ENCODE data around the gene PGAP3. TPM values are rescaled to one million over a fixed set of nuclear protein-coding genes. Genes with fewer than 3 reads are reported as not detected.

PGAP3 gene
- total RNA-seq, 3 donors from 2014 or later: 14.6 to 16.5 (median 16.3) TPM

DNA sequence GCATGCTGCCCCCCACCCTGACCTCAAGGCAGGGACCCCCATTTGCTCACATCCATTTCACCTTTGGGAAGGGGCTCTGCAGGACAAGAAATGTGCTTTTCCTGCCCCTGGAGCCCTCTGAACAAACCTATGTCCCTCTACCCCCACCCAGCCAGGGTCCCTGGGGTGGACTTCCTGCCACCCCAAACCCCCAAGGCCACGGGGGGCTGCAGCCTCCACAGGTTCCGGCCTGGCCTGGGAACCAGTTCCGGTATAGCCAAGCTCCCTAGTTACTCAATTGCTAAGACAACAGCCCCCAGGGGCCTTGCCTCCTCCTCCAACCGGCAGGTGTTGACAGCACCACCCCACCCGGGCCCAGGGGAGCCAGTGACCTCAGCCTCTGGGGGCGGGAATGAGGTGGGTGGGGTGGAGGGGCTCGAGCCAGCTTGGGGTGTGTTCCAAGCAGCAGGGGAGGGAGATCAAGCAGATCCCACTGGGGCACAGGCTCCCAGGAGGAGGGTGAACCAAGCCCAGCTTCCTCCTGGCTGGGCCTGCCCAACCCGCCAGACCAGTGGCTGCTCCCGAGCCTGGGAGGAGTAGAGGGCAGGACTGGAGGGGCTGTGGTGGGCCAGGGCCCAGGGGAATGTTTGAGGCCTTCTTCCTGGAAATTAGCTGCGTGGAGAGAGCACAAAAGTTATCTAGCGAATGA lies 13.0 kb downstream of the PGAP3 start:
- H3K36me3 Mint-ChIP-seq (ENCODE audit: insufficient read depth): no peaks in the 10 kb centered on the region

DNA sequence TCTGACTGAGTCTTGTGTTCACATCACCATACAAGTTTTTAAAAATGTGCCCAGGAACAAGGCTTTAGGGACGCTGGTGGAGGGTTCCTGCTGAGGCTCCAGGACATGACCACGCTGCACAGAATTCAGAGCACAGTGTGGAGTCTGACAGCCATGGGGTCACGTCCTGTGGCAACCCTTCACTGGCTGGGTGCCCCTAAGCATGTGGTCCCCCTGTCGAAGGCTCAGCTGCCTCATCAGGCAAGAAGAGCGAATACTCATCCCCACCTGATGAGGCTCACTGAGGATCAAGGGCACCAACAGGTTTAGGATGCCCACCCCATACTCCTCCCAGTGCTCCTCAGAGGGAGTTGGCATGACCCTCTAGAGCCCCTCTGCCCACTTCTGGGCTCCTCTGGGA lies 13.7 kb downstream of the PGAP3 start:
- Mint-ChIP-seq H3K36me3 (ENCODE audit: insufficient read depth) (no peaks in the 10 kb centered on the region), H3K4me3 (no peak overlapping the region), H3K9me3 (no peaks in the 10 kb centered on the region), H3K4me1 (ENCODE audit: low read depth) (peaks cover 44% of the 10 kb centered on the region), H3K27me3 (ENCODE audit: low read depth) (peaks cover 3% of the 10 kb centered on the region)
- DNase-seq (no peak), ATAC-seq (no peak)

More for the DNA sequence above, 13.0 kb downstream of the PGAP3 start:
- ATAC-seq (no peak), DNase-seq (no peak)
- Mint-ChIP-seq H3K4me3 (no peak overlapping the region), H3K27me3 (ENCODE audit: low read depth) (peaks cover 1% of the 10 kb centered on the region), H3K9me3 (no peaks in the 10 kb centered on the region), H3K4me1 (ENCODE audit: low read depth) (peaks cover 50% of the 10 kb centered on the region)

DNA sequence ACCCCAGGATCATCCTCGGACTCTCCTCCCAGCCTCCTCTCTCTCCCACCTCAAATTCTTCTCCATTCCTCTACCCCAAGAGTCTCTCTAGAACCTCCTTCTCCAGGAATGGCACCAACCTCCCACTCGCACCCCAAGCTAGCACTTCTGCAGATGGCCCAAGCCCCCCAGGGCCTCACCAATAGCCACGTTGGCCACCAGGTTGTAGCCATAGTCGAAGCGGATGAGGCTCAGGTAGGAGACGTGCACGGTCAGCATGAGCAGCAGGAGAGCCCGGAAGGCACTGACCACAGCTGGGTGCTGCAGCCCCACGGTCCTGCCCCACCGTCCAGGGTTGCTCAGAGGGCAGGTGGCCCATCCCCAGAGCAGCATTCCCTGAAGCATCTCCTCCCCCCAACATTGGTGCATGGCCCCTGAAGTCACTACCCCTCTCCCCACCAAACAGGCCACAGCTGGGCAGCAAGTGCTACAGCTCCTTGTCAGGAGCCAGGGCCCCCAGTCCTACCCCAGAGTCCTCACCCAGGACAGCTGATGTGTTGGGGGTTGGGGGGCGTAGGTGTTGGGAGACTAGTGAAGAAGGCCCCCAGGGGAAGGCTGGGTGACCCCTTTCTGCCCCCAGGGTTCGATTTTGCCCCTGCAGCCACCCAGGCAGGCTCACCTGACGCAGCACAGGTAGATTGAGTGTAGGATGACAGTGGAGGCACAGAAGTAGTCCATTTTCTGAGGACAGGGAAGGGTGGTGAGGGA lies 14.3 kb downstream of the PGAP3 start:
- H3K36me3 Mint-ChIP-seq (ENCODE audit: insufficient read depth): no peaks in the 10 kb centered on the region

DNA sequence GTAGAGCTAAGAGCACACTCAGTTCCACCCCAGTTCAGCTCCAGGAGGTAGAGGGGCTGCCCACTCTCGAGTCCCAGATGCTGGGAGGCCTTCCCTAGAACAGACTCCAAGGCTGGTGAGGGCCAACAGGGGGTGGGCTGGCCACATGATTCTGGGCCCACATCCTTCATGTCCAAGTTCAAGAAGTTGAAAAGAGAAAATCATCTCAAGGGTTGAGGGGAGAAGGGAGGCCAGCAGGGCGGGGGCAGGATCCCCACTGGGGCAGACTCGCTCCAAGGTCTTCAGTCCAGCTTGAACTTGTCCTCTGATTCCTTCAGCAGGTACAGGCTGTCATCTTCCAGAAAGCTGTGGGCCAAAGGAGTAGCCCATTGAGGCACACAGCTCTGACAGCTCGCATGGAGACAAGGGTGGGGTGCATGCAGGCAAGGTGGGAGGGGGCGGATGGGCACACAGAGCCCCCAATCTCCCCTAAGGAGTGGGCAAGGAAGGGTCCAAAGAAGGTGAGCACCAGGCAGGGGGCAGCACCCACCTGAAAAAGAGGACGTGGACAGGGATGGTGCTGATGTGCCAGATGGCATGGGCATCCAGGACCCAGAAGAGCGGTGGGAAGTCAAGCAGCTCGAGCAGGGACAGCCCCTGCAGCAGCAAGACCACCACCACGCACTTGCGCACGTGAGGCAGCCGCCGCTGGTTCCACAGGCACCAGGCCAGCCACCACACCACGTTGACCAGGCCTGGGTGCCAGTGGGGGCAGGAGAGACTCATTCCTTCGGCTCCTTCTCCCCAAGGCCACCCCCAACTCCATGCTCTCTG lies 15.1 kb downstream of the PGAP3 start:
- H3K4me1 Mint-ChIP-seq (ENCODE audit: low read depth): peaks cover 34% of the 10 kb centered on the region
- ATAC-seq (no peak), DNase-seq (no peak)
- no peak overlapping the region for H3K4me3 Mint-ChIP-seq
- H3K27me3 Mint-ChIP-seq (ENCODE audit: low read depth): peaks cover 8% of the 10 kb centered on the region
- H3K36me3 Mint-ChIP-seq (ENCODE audit: insufficient read depth): no peaks in the 10 kb centered on the region
- no peaks in the 10 kb centered on the region for H3K9me3 Mint-ChIP-seq

More for the DNA sequence above, 14.3 kb downstream of the PGAP3 start:
- DNase-seq: no peak
- Mint-ChIP-seq H3K4me3 (no peak overlapping the region), H3K27me3 (ENCODE audit: low read depth) (peaks cover 6% of the 10 kb centered on the region), H3K9me3 (no peaks in the 10 kb centered on the region), H3K4me1 (ENCODE audit: low read depth) (peaks cover 40% of the 10 kb centered on the region)
- no peak for ATAC-seq

DNA sequence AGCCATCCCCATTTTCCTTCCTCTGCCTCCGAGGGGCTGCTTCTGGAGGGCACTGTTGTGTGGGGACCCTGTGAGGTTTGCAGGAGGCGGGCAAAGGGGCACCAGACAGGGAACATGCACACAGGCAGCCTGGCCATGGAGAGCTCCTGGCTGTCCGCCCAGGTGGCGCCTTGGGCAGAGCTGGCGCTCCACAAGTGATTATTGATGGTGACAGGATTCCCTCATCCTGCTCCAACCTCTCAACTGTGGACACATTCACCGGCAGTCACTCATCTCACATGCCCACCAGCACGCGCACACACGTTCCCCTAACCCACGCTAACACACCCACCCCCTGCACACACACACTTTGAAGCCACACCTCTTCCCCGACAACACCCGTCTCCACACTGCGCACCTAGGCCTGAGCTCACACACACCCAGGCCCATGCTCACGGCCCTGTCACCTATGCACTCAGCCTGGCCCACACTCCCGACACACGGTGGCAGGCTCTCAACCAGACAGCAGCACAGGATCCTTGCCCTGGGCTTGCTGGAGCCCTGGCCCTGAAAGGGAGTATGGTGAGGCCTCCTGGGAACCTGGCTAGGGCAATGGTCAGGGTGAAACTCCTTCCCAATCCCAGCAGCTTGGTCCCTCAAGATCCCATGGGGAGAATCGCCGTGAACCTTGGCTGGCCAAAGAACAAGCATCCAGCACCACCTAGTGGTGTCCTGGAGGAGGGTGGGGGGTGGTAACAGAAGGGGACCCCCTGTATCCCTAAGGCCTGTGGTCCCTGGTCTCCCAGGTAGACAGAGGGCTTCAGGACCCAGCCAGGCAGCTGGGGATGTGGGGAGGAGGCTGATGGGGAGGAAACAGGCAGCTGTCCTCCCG lies 16.0 kb downstream of the PGAP3 start:
- Mint-ChIP-seq H3K27me3 (ENCODE audit: low read depth) (peaks cover 10% of the 10 kb centered on the region), H3K4me1 (ENCODE audit: low read depth) (peaks cover 26% of the 10 kb centered on the region), H3K4me3 (no peak overlapping the region), H3K36me3 (ENCODE audit: insufficient read depth) (no peaks in the 10 kb centered on the region), H3K9me3 (no peaks in the 10 kb centered on the region)
- ATAC-seq (no peak), DNase-seq (no peak)

DNA sequence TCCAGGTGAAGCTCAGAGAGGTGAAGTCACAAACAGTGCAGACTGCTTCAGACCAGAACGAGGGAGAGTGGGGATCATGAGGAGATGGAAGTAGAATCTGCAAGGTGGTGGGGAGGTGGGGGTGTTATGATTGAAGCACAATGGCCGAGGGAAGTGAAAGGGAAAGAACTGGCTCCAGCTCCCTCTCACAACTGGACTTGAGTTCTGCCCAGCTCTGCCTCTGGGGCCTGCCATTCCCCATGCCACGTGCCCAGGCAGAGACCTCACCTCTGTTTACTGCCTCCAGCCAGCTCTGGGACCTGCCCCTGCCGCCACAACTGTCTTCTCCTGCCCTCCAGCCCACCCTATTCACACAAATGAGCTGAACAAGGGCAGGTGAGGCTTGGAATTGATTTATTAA lies 17.1 kb downstream of the PGAP3 start:
- Mint-ChIP-seq H3K4me3 (no peak overlapping the region), H3K36me3 (ENCODE audit: insufficient read depth) (no peaks in the 10 kb centered on the region), H3K4me1 (ENCODE audit: low read depth) (peaks cover 15% of the 10 kb centered on the region), H3K27me3 (ENCODE audit: low read depth) (peaks cover 17% of the 10 kb centered on the region), H3K9me3 (no peaks in the 10 kb centered on the region)
- DNase-seq: no peak
- ATAC-seq: no peak

DNA sequence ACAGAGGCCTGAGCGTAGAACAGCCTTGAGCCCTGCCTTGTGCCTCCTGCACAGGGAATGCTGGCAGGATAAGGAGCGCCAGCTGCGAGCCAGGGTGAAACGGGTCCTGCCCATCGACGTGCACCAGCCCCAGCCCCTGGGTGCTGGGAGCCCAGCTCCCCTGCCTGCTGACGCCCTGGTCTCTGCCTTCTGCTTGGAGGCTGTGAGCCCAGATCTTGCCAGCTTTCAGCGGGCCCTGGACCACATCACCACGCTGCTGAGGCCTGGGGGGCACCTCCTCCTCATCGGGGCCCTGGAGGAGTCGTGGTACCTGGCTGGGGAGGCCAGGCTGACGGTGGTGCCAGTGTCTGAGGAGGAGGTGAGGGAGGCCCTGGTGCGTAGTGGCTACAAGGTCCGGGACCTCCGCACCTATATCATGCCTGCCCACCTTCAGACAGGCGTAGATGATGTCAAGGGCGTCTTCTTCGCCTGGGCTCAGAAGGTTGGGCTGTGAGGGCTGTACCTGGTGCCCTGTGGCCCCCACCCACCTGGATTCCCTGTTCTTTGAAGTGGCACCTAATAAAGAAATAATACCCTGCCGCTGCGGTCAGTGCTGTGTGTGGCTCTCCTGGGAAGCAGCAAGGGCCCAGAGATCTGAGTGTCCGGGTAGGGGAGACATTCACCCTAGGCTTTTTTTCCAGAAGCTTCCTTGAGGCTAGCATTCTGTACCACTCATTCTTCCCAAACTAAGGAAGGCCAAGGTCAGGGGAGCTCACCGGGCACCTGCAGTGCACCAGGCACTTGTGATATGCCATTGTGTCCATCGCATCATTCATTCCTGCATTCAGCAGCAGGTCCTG lies 17.7 kb downstream of the PGAP3 start:
- H3K27me3 Mint-ChIP-seq (ENCODE audit: low read depth): peaks cover 17% of the 10 kb centered on the region
- H3K4me1 Mint-ChIP-seq (ENCODE audit: low read depth): peaks cover 9% of the 10 kb centered on the region
- DNase-seq: no peak
- no peaks in the 10 kb centered on the region for H3K9me3 Mint-ChIP-seq
- H3K4me3 Mint-ChIP-seq: no peak overlapping the region
- no peak for ATAC-seq
- H3K36me3 Mint-ChIP-seq (ENCODE audit: insufficient read depth): no peaks in the 10 kb centered on the region

DNA sequence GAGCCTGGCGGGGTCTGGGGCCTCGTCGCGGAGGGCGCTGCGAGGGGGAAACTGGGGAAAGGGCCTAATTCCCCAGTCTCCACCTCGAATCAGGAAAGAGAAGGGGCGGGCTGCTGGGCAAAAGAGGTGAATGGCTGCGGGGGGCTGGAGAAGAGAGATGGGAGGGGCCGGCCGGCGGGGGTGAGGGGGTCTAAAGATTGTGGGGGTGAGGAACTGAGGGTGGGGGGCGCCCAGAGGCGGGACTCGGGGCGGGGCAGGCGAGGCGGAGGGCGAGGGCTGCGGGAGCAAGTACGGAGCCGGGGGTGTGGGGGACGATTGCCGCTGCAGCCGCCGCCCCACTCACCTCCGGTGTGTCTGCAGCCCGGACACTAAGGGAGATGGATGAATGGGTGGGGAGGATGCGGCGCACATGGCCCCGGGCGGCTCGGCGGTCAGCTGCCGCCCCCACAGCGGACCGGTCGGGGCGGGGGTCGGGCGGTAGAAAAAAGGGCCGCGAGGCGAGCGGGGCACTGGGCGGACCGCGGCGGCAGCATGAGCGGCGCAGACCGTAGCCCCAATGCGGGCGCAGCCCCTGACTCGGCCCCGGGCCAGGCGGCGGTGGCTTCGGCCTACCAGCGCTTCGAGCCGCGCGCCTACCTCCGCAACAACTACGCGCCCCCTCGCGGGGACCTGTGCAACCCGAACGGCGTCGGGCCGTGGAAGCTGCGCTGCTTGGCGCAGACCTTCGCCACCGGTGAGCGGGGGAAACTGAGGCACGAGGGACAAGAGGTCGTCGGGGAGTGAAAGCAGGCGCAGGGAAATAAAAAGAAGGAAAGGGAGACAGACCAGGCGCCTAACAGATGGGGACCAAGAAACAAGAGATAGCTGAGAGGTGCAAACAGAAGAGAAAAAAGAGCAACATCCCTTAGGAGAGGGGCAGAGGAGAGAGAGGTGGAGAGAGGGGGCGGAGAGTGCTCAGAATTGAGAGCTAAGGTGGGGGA lies 19.6 kb downstream of the PGAP3 start, which contains the start of gene PNMT:
Gene PNMT (plus strand): TSS at position 509 of the 980 bp plus-strand sequence. CDS start 23 bp downstream, at position 532.
- Mint-ChIP-seq H3K4me3 (peak within 1 kb of the TSS; percentile 53), H3K9me3 (no peaks in the 10 kb centered on the region), H3K27me3 (ENCODE audit: low read depth) (peaks cover 17% of the 10 kb centered on the region), H3K36me3 (ENCODE audit: insufficient read depth) (peaks cover under 1% of the 10 kb centered on the region), H3K4me1 (ENCODE audit: low read depth) (peaks cover 9% of the 10 kb centered on the region)
- peak; percentile 71 to 80 for ATAC-seq
- DNase-seq: peak; percentile 53

DNA sequence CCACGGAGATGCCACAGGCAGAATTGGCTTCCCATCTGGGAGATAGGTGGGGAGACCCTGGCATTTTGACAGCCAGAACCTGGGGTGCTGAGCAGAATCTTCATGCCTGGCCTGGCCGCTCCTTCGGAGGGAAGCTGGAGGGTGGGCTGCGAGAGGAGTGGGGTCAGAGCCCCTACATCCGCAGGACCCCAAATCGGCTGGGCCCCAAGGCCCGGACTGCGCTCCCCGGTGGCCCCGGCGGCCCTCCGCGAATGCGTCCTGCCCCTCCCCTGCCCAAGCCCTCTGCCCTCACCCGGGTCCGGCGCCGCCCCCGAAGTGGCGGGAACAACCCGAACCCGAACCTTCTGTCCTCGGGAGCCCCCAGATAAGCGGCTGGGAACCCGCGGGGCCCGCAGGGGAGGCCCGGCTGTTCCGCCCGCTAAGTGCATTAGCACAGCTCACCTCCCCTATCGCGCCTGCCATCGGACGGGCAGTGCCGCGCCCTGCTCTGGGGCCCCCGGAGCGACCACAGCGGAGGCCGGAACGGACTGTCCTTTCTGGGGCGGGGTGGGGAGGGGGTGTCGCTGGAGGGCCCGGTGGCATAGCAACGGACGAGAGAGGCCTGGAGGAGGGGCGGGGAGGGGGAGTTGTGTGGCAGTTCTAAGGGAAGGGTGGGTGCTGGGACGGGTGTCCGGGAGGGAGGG lies 20.5 kb downstream of the PGAP3 start:
- peak overlapping the region; percentile 53 for H3K4me3 Mint-ChIP-seq
- ATAC-seq (peak in 1 of 2 donors; percentile 15), DNase-seq (no peak)
- no peaks in the 10 kb centered on the region for H3K9me3 Mint-ChIP-seq
- peaks cover 17% of the 10 kb centered on the region for H3K27me3 Mint-ChIP-seq (ENCODE audit: low read depth)
- peaks cover 2% of the 10 kb centered on the region for H3K36me3 Mint-ChIP-seq (ENCODE audit: insufficient read depth)
- peaks cover 9% of the 10 kb centered on the region for H3K4me1 Mint-ChIP-seq (ENCODE audit: low read depth)

DNA sequence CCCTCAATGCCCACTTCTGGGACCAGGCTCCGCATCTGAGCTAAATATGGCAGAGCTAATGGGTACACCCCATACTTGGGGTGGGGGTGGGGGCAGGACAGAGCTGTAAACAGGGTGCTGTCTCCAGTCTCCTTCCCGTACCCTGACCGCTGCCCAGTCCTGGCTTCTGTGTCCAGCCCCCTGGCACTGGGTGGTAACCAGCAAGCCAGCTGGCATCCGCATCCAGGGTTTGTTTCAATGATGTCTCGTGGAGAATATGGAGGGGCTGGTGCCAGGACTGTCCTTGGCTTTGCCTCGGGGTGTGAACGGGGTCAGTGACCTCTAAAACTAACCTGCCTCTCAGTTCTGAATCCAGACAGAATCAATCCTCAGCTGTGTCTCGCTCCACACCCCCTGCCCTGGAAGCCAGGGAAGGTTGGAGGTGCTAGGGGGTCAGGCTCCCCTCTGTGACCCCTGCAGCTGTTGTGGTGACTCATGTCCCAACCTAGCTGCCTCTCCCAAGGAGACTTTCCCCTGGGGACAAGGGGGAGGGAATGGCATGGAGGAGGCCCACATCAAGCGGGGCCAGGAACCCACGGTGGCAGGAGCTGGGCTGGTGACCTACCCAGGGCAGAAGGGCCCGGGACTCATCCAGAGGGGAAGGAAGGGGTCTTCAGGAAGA lies 21.1 kb downstream of the PGAP3 start:
- ATAC-seq (no peak), DNase-seq (no peak)
- peaks cover 3% of the 10 kb centered on the region for H3K36me3 Mint-ChIP-seq (ENCODE audit: insufficient read depth)
- H3K4me3 Mint-ChIP-seq: no peak overlapping the region
- H3K9me3 Mint-ChIP-seq: no peaks in the 10 kb centered on the region
- peaks cover 5% of the 10 kb centered on the region for H3K4me1 Mint-ChIP-seq (ENCODE audit: low read depth)
- H3K27me3 Mint-ChIP-seq (ENCODE audit: low read depth): peaks cover 17% of the 10 kb centered on the region

DNA sequence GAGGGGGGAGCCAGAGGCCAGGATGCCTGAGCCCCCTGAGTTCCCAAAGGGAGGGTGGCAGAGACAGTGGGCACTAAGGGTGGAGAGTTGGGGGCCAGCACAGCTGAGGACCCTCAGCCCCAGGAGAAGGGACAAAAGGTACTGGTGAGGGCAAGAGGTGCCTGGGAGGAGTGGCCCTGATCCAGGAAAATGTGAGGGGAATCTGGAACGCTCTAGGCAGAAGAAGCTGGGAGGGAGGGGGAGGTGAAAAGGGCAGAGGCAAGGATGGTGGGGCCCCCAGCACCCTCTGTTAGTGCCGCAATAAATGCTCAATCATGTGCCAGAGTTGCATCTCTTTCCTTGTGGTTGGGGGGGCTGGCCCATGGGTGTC lies 21.6 kb downstream of the PGAP3 start:
- H3K4me3 Mint-ChIP-seq: no peak overlapping the region
- no peaks in the 10 kb centered on the region for H3K9me3 Mint-ChIP-seq
- H3K36me3 Mint-ChIP-seq (ENCODE audit: insufficient read depth): peaks cover 8% of the 10 kb centered on the region
- H3K4me1 Mint-ChIP-seq (ENCODE audit: low read depth): peaks cover 6% of the 10 kb centered on the region
- H3K27me3 Mint-ChIP-seq (ENCODE audit: low read depth): peaks cover 17% of the 10 kb centered on the region
- DNase-seq (no peak), ATAC-seq (no peak)
